Activated CD8-positive, alpha-beta memory T cell treated with anti-CD3 and anti-CD28 coated beads, Interleukin-2, amount 10 ng/mL, durations not matched to agents 7 days and 5 days (primary cell): Measurements from ENCODE around the gene UGT1A8. TPM values are rescaled to one million over a fixed set of nuclear protein-coding genes. Genes with fewer than 3 reads are reported as not detected.

ENCODE experiments used
- ATAC-seq: fragments of 150-1000 bp; cut with Tn5 transposase; one replicate; pipeline ENCODE4 v1.10.0; 2021; ENCODE audit warnings: moderate library complexity
- CTCF ChIA-PET: fragments of 350-600 bp; sonication (Branson Sonifier 250); formaldehyde crosslinking; loops from one replicate; lab custom pipeline; 2021; ENCODE audit warnings: antibody characterized with exemption; lab: Charles Lee
- DNase-seq: peaks from one replicate; pipeline ENCODE4 v3.0.0-alpha.2; 2020
- H3K27ac Mint-ChIP-seq: one replicate; pipeline ENCODE4 v1.8.0; 2021; ENCODE audit warnings: mild to moderate bottlenecking, mixed read lengths
- H3K27me3 Mint-ChIP-seq: one replicate; pipeline ENCODE4 v1.8.0; 2021; ENCODE audit warnings: mixed read lengths
- H3K36me3 Mint-ChIP-seq: one replicate; pipeline ENCODE4 v1.8.0; 2021; ENCODE audit warnings: mild to moderate bottlenecking, mixed read lengths
- H3K4me1 Mint-ChIP-seq: one replicate; pipeline ENCODE4 v1.8.0; 2021; ENCODE audit warnings: mixed read lengths
- H3K4me3 Mint-ChIP-seq: one replicate; pipeline ENCODE4 v1.8.0; 2021; ENCODE audit warnings: mild to moderate bottlenecking, moderate library complexity, mixed read lengths
- H3K9me3 Mint-ChIP-seq: one replicate; pipeline ENCODE4 v1.8.0; 2022; ENCODE audit warnings: low read depth, mixed read lengths
- total RNA-seq, 2 experiments: library from RNA; stranded (reverse); gene quantifications; one replicate each; pipeline ENCODE4 v1.2.3, GENCODE V29; 2021

Gene UGT1A8
- total RNA-seq, 2 experiments from 2014 or later: not detected

DNA sequence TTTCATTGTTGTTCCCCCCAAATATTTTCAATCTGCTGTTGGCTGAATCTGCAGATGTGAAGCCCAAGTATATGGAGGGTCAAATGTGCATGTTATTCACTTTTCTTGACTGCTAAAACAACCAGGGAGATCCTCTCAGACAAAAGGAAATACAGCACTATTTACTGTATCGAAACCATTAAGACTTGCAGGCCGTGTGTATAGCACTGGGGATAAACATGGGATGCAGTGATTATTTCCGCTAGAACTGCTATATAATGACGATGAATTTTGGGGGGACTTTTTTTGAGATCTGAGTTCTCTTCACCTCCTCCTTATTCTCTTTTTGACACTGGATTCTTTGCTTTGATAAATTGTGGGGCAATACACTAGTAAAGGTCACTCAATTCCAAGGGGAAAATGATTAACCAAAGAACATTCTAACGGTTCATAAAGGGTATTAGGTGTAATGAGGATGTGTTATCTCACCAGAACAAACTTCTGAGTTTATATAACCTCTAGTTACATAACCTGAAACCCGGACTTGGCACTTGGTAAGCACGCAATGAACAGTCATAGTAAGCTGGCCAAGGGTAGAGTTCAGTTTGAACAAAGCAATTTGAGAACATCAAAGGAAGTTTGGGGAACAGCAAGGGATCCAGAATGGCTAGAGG lies 139.1 kb downstream of the UGT1A8 start:
- Mint-ChIP-seq H3K27me3 (peaks cover 9% of the 10 kb centered on the region), H3K36me3 (no peaks in the 10 kb centered on the region), H3K27ac (no peak overlapping the region), H3K4me1 (no peaks in the 10 kb centered on the region), H3K4me3 (no peak overlapping the region), H3K9me3 (peaks cover 1% of the 10 kb centered on the region)
- ATAC-seq (no peak), DNase-seq (no peak)
- CTCF ChIA-PET: no interaction called here

DNA sequence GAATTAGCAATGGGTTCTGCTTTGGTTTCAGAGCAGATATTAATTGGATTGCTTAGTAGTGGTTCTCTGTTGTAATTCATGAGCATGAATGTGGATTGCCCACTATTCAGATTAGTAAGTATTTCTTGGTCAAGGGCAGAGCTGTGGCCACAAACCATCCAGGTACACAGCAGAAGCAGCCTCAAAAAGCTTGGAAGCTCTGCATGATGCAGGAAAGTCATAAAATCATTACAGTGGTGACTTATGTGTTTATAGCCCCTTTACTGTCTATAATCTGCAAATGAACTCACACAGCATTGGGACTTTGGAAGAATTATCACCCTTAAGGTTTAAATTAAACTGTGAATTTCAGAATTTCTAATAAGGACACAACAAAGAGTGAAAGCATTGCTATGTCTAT lies 140.7 kb downstream of the UGT1A8 start:
- Mint-ChIP-seq H3K4me3 (no peak overlapping the region), H3K27me3 (peaks cover 9% of the 10 kb centered on the region), H3K9me3 (no peaks in the 10 kb centered on the region), H3K4me1 (no peaks in the 10 kb centered on the region), H3K36me3 (no peaks in the 10 kb centered on the region), H3K27ac (no peak overlapping the region)
- no peak for ATAC-seq
- no peak for DNase-seq
- CTCF ChIA-PET: no interaction called here

GRCh38 chr2:233758849-233759248 lies 141.4 kb downstream of the UGT1A8 start:
- ATAC-seq (no peak), DNase-seq (no peak)
- Mint-ChIP-seq H3K36me3 (no peaks in the 10 kb centered on the region), H3K4me1 (no peaks in the 10 kb centered on the region), H3K27ac (no peak overlapping the region), H3K27me3 (peaks cover 16% of the 10 kb centered on the region), H3K4me3 (no peak overlapping the region), H3K9me3 (no peaks in the 10 kb centered on the region)
- CTCF ChIA-PET: no interaction called here

DNA sequence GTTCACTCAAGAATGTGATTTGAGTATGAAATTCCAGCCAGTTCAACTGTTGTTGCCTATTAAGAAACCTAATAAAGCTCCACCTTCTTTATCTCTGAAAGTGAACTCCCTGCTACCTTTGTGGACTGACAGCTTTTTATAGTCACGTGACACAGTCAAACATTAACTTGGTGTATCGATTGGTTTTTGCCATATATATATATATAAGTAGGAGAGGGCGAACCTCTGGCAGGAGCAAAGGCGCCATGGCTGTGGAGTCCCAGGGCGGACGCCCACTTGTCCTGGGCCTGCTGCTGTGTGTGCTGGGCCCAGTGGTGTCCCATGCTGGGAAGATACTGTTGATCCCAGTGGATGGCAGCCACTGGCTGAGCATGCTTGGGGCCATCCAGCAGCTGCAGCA lies 142.6 kb downstream of the UGT1A8 start, which contains the start of gene UGT1A1:
Gene UGT1A1 (plus strand): TSS at position 228 of the 400 bp plus-strand sequence. CDS start 18 bp downstream, at position 246.
- H3K9me3 Mint-ChIP-seq: no peaks in the 10 kb centered on the region
- CTCF ChIA-PET: no interaction called here

GRCh38 chr2:233761040-233761769 lies 143.8 kb downstream of the UGT1A8 start:
- no peak for ATAC-seq
- H3K4me1 Mint-ChIP-seq: no peaks in the 10 kb centered on the region
- CTCF ChIA-PET: no interaction called here
- DNase-seq: no peak
- no peak overlapping the region for H3K4me3 Mint-ChIP-seq
- H3K36me3 Mint-ChIP-seq: no peaks in the 10 kb centered on the region
- no peaks in the 10 kb centered on the region for H3K9me3 Mint-ChIP-seq
- no peak overlapping the region for H3K27ac Mint-ChIP-seq
- peaks cover 25% of the 10 kb centered on the region for H3K27me3 Mint-ChIP-seq

More for the DNA sequence above, 142.6 kb downstream of the UGT1A8 start, which contains the start of gene UGT1A1:
- ATAC-seq (no peak), DNase-seq (no peak)
- Mint-ChIP-seq H3K4me1 (no peaks in the 10 kb centered on the region), H3K27me3 (peaks cover 25% of the 10 kb centered on the region), H3K27ac (no peak within 1 kb of the TSS), H3K4me3 (no peak within 1 kb of the TSS), H3K36me3 (no peaks in the 10 kb centered on the region)

GRCh38 chr2:233764264-233764663 lies 146.8 kb downstream of the UGT1A8 start:
- CTCF ChIA-PET: no interaction called here
- peaks cover 22% of the 10 kb centered on the region for H3K27me3 Mint-ChIP-seq
- ATAC-seq: no peak
- H3K36me3 Mint-ChIP-seq: no peaks in the 10 kb centered on the region
- H3K4me3 Mint-ChIP-seq: no peak overlapping the region
- no peak overlapping the region for H3K27ac Mint-ChIP-seq
- no peaks in the 10 kb centered on the region for H3K4me1 Mint-ChIP-seq
- DNase-seq: no peak
- H3K9me3 Mint-ChIP-seq: no peaks in the 10 kb centered on the region

DNA sequence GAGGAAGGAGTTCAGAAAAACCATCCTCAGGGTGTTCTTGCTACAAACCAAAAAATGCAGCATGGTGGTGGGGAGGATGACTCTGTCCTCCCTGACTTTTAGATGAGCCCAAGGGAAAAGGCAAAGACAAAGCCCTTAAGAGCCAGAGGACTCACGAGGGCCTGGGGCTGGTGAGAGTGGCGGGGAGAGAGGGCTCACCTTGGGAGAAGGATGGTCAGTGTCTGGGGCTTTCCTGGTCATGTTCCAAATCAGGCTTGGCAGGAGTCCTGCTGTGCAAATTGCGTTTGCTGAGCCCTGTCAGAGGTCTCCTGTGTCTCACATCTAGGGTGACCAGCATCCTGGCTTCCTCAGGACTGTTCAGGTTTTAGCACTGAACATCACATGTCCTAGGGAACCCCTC lies 147.3 kb downstream of the UGT1A8 start:
- ATAC-seq (no peak), DNase-seq (no peak)
- H3K4me1 Mint-ChIP-seq: no peaks in the 10 kb centered on the region
- CTCF ChIA-PET: no interaction called here
- H3K27ac Mint-ChIP-seq: no peak overlapping the region
- H3K9me3 Mint-ChIP-seq: no peaks in the 10 kb centered on the region
- peaks cover 22% of the 10 kb centered on the region for H3K27me3 Mint-ChIP-seq
- no peak overlapping the region for H3K4me3 Mint-ChIP-seq
- H3K36me3 Mint-ChIP-seq: no peaks in the 10 kb centered on the region

GRCh38 chr2:233766416-233766815 lies 149.0 kb downstream of the UGT1A8 start:
- CTCF ChIA-PET: no interaction called here
- H3K4me3 Mint-ChIP-seq: no peak overlapping the region
- H3K36me3 Mint-ChIP-seq: no peaks in the 10 kb centered on the region
- no peak overlapping the region for H3K27ac Mint-ChIP-seq
- DNase-seq (no peak), ATAC-seq (no peak)
- no peaks in the 10 kb centered on the region for H3K4me1 Mint-ChIP-seq
- H3K27me3 Mint-ChIP-seq: peaks cover 23% of the 10 kb centered on the region
- H3K9me3 Mint-ChIP-seq: no peaks in the 10 kb centered on the region

DNA sequence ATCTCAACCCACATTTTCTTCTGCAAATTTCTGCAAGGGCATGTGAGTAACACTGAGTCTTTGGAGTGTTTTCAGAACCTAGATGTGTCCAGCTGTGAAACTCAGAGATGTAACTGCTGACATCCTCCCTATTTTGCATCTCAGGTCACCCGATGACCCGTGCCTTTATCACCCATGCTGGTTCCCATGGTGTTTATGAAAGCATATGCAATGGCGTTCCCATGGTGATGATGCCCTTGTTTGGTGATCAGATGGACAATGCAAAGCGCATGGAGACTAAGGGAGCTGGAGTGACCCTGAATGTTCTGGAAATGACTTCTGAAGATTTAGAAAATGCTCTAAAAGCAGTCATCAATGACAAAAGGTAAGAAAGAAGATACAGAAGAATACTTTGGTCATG lies 150.6 kb downstream of the UGT1A8 start:
- H3K4me3 Mint-ChIP-seq: no peak overlapping the region
- CTCF ChIA-PET: no interaction called here
- no peaks in the 10 kb centered on the region for H3K36me3 Mint-ChIP-seq
- no peak for ATAC-seq
- peaks cover 19% of the 10 kb centered on the region for H3K27me3 Mint-ChIP-seq
- no peak overlapping the region for H3K27ac Mint-ChIP-seq
- H3K4me1 Mint-ChIP-seq: no peaks in the 10 kb centered on the region
- no peaks in the 10 kb centered on the region for H3K9me3 Mint-ChIP-seq
- no peak for DNase-seq

- no peak for ATAC-seq
Observed at GRCh38 chr2:233769260-233769659, 151.8 kb downstream of the UGT1A8 start.

DNA sequence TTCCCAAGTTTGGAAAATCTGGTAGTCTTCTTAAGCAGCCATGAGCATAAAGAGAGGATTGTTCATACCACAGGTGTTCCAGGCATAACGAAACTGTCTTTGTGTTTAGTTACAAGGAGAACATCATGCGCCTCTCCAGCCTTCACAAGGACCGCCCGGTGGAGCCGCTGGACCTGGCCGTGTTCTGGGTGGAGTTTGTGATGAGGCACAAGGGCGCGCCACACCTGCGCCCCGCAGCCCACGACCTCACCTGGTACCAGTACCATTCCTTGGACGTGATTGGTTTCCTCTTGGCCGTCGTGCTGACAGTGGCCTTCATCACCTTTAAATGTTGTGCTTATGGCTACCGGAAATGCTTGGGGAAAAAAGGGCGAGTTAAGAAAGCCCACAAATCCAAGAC lies 154.7 kb downstream of the UGT1A8 start:
- no peaks in the 10 kb centered on the region for H3K4me1 Mint-ChIP-seq
- DNase-seq: no peak
- H3K36me3 Mint-ChIP-seq: no peaks in the 10 kb centered on the region
- no peak overlapping the region for H3K4me3 Mint-ChIP-seq
- H3K27ac Mint-ChIP-seq: no peak overlapping the region
- H3K27me3 Mint-ChIP-seq: peaks cover 3% of the 10 kb centered on the region
- no peak for ATAC-seq
- peaks cover 2% of the 10 kb centered on the region for H3K9me3 Mint-ChIP-seq
- CTCF ChIA-PET: no interaction called here

More at GRCh38 chr2:233769260-233769659, 151.8 kb downstream of the UGT1A8 start:
- Mint-ChIP-seq H3K36me3 (no peaks in the 10 kb centered on the region), H3K27me3 (peaks cover 8% of the 10 kb centered on the region), H3K27ac (no peak overlapping the region), H3K9me3 (no peaks in the 10 kb centered on the region), H3K4me1 (no peaks in the 10 kb centered on the region), H3K4me3 (no peak overlapping the region)
- CTCF ChIA-PET: no interaction called here
- DNase-seq: no peak

DNA sequence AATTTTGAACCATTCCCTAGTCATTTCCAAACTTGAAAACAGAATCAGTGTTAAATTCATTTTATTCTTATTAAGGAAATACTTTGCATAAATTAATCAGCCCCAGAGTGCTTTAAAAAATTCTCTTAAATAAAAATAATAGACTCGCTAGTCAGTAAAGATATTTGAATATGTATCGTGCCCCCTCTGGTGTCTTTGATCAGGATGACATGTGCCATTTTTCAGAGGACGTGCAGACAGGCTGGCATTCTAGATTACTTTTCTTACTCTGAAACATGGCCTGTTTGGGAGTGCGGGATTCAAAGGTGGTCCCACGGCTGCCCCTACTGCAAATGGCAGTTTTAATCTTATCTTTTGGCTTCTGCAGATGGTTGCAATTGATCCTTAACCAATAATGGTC lies 155.2 kb downstream of the UGT1A8 start:
- CTCF ChIA-PET: no interaction called here
- peaks cover 2% of the 10 kb centered on the region for H3K9me3 Mint-ChIP-seq
- H3K4me3 Mint-ChIP-seq: no peak overlapping the region
- H3K27ac Mint-ChIP-seq: no peak overlapping the region
- no peak for DNase-seq
- peaks cover 3% of the 10 kb centered on the region for H3K27me3 Mint-ChIP-seq
- ATAC-seq: no peak
- no peaks in the 10 kb centered on the region for H3K36me3 Mint-ChIP-seq
- no peaks in the 10 kb centered on the region for H3K4me1 Mint-ChIP-seq

DNA sequence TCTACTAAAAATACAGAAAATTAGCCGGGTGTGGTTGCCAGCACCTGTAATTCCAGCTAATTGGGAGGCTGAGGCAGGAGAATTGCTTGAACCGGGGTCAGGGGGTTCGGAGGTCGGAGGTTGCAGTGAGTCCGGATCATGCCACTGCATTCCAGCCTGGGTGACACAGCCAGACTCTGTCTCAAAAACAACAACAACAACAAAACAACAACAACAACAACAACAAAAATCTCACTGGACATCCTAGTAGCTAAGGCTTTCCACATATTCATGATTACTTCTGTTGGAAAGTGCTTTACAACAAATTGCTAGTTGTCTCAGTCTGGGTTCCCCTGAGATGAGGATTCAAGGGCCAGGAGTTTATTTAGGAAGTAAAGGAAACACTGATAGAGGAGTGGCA lies 156.4 kb downstream of the UGT1A8 start:
- ATAC-seq: no peak
- H3K36me3 Mint-ChIP-seq: no peaks in the 10 kb centered on the region
- H3K27ac Mint-ChIP-seq: no peak overlapping the region
- no peak for DNase-seq
- H3K4me1 Mint-ChIP-seq: no peaks in the 10 kb centered on the region
- CTCF ChIA-PET: no interaction called here
- peaks cover 6% of the 10 kb centered on the region for H3K27me3 Mint-ChIP-seq
- H3K4me3 Mint-ChIP-seq: no peak overlapping the region
- peaks cover 2% of the 10 kb centered on the region for H3K9me3 Mint-ChIP-seq

DNA sequence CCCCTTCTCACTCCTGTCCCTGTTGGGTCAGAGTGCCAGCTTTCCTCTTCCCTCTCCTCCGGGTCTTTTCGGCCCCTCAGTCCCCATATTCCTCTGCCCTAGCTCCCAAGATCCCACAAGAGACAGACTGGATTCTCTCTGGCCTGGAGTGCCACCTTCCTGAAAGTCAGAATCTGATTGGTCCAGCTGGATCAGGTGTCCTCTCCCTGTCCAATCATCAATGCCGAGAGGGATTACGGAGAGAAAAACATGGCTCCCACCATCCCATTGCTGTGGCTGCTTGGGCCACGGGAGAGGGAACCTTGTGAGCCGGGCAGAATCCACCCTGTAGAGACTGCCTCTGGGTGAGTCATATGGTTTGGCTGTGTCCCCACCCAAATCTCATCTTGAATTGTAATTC lies 158.0 kb downstream of the UGT1A8 start:
- H3K9me3 Mint-ChIP-seq: peaks cover 2% of the 10 kb centered on the region

More for the DNA sequence above, 158.0 kb downstream of the UGT1A8 start:
- H3K4me3 Mint-ChIP-seq: no peak overlapping the region
- CTCF ChIA-PET: no interaction called here
- no peaks in the 10 kb centered on the region for H3K36me3 Mint-ChIP-seq
- no peak overlapping the region for H3K27ac Mint-ChIP-seq
- DNase-seq (no peak), ATAC-seq (no peak)
- H3K27me3 Mint-ChIP-seq: peaks cover 6% of the 10 kb centered on the region
- no peaks in the 10 kb centered on the region for H3K4me1 Mint-ChIP-seq
